HepG2 (cell line): ENCODE results near the gene EIF3B. TPM values are rescaled to one million over a fixed set of nuclear protein-coding genes. Genes with fewer than 3 reads are reported as not detected.

Experiments
- ARID3A ChIP-seq: IDR thresholded peaks from 2 replicates; pipeline ENCODE4 v1.6.1; 2012; ENCODE audit warnings: low read depth, low read length, improper control_type of control experiment
- CEBPZ ChIP-seq: IDR thresholded peaks from 2 replicates; pipeline ENCODE4 v1.6.1; 2012; ENCODE audit warnings: low read length, improper control_type of control experiment
- ETV6 ChIP-seq: sonication (generic); formaldehyde crosslinking; conservative IDR thresholded peaks from 2 replicates; pipeline ENCODE4 v1.4.0; 2020; ENCODE audit warnings: missing genetic modification reagents
- GABPA ChIP-seq, 2 experiments: IDR thresholded peaks; 2 replicates each; pipeline ENCODE4 v1.6.1; 2011 to 2016; ENCODE audit warnings: low read depth in 2 of 2, low read length in 1 of 2, missing biosample characterization in 1 of 2, missing genetic modification characterization in 1 of 2
- KLF15 ChIP-seq: sonication (generic); formaldehyde crosslinking; IDR thresholded peaks from 2 replicates; pipeline ENCODE4 v1.8.1; 2023; ENCODE audit warnings: borderline replicate concordance, mild to moderate bottlenecking, inconsistent platforms, missing genetic modification reagents, mixed read lengths
- MTA1 ChIP-seq: sonication (generic); formaldehyde crosslinking; IDR thresholded peaks from 2 replicates; pipeline ENCODE4 v1.4.0; 2020; ENCODE audit warnings: missing genetic modification reagents, mild to moderate bottlenecking, borderline replicate concordance
- NAIF1 ChIP-seq: sonication (generic); formaldehyde crosslinking; IDR thresholded peaks from 2 replicates; pipeline ENCODE4 v1.5.0; 2020; ENCODE audit warnings: mild to moderate bottlenecking, missing genetic modification reagents, borderline replicate concordance
- PAF1 ChIP-seq: IDR thresholded peaks from 2 replicates; pipeline ENCODE4 v1.6.1; 2016; ENCODE audit warnings: missing genetic modification reagents, missing compliant biosample characterization
- PLRG1 ChIP-seq: fragments of 450-650 bp; conservative IDR thresholded peaks from 2 replicates; pipeline ENCODE4 v1.6.1; 2016
- SIN3A ChIP-seq: IDR thresholded peaks from 2 replicates; pipeline ENCODE4 v1.6.1; 2011; ENCODE audit warnings: low read depth, mild to moderate bottlenecking, control low read depth, low read length, borderline replicate concordance
- SOX5 ChIP-seq: IDR thresholded peaks from 2 replicates; pipeline ENCODE4 v1.6.1; 2016; ENCODE audit warnings: borderline replicate concordance
- STAT5B ChIP-seq: sonication (generic); formaldehyde crosslinking; IDR thresholded peaks from 2 replicates; pipeline ENCODE4 v1.4.0; 2020; ENCODE audit warnings: missing genetic modification reagents
- TCF7L2 ChIP-seq: IDR thresholded peaks from 2 replicates; pipeline ENCODE4 v1.6.1; 2011; ENCODE audit warnings: mild to moderate bottlenecking, low read depth, low read length, moderate library complexity
- ZBTB1 ChIP-seq: sonication (generic); formaldehyde crosslinking; IDR thresholded peaks from 2 replicates; pipeline ENCODE4 v1.4.0; 2020; ENCODE audit warnings: missing genetic modification reagents, borderline replicate concordance
- ZBTB2 ChIP-seq: sonication (generic); formaldehyde crosslinking; IDR thresholded peaks from 2 replicates; pipeline ENCODE4 v1.8.0; 2022; ENCODE audit warnings: low read depth, missing genetic modification reagents
- ZNF180 ChIP-seq: sonication (generic); formaldehyde crosslinking; IDR thresholded peaks from 2 replicates; pipeline ENCODE4 v1.4.0; 2020; ENCODE audit warnings: low read depth, missing genetic modification reagents, borderline replicate concordance
- ZNF280D ChIP-seq: sonication (generic); formaldehyde crosslinking; IDR thresholded peaks from 2 replicates; pipeline ENCODE4 v1.5.1; 2020; ENCODE audit warnings: mild to moderate bottlenecking, missing genetic modification reagents
- ZNF562 ChIP-seq: sonication (generic); formaldehyde crosslinking; IDR thresholded peaks from 2 replicates; pipeline ENCODE4 v1.8.0; 2022; ENCODE audit warnings: missing genetic modification reagents, borderline replicate concordance
- ZNF564 ChIP-seq: sonication (generic); formaldehyde crosslinking; IDR thresholded peaks from 2 replicates; pipeline ENCODE4 v1.8.1; 2023; ENCODE audit warnings: mild to moderate bottlenecking, missing genetic modification reagents
- polyA plus RNA-seq, 8 experiments: library from polyadenylated mRNA; depleted of rRNA in 3 of 8; stranded (reverse) in 7 of 8; unstranded in 1 of 8; fragments of >200 nt; fragmentation: Illumina TruSeq in 4 of 8; extraction: Trizol in 4 of 8; gene quantifications; 2 replicates each; pipeline versions ENCODE4 v1.2.1 to v1.2.3, GENCODE V29; 2011 to 2016; ENCODE audit warnings: low read depth in 4 of 8, missing spikeins in 1 of 8, mixed read lengths in 1 of 8; ENCODE audit not compliant: insufficient read depth in 1 of 8
- total RNA-seq, 5 experiments: library from RNA; depleted of rRNA; stranded (reverse); fragments of >200 nt; fragmentation: Illumina TruSeq; extraction: Trizol; gene quantifications; 2 replicates each; pipeline ENCODE4 v1.2.3, GENCODE V29; 2016; ENCODE audit warnings: low read depth in 1 of 5

The EIF3B gene
- total and polyA plus RNA-seq, 2 of the 13 experiments (the other 11 are each of a cell fraction or from before 2014, with no cell fraction given): 92.2 to 241 TPM

- TF ChIP-seq PAF1 (CRISPR knock-in tag): no peak
- TF ChIP-seq SIN3A: peak; percentile 90; the same call in 1 of the 2 replicates
- TF ChIP-seq STAT5B: no peak
- no peak for TF ChIP-seq NAIF1
- no peak for TF ChIP-seq TCF7L2
- TF ChIP-seq GABPA (IDR thresholded peaks at IDR 0.05; ENCODE audit: low read depth, low read length): no peak
- TF ChIP-seq GABPA (CRISPR knock-in tag; IDR thresholded peaks at IDR 0.05; ENCODE audit: low read depth): peak; percentile 58; the same call in 1 of the 2 replicates
- no peak for TF ChIP-seq MTA1 (CRISPR knock-in tag)
- TF ChIP-seq CEBPZ: no peak
- peak; percentile 35 for TF ChIP-seq SOX5 (CRISPR knock-in tag)
- TF ChIP-seq ETV6 (CRISPR knock-in tag): no peak
- no peak; the same call in 1 of the 2 replicates for TF ChIP-seq ZNF280D (CRISPR knock-in tag)
- TF ChIP-seq ZNF564 (CRISPR knock-in tag): no peak
- TF ChIP-seq ZNF562 (CRISPR knock-in tag): no peak
- TF ChIP-seq ZBTB1 (CRISPR knock-in tag): no peak
- no peak for TF ChIP-seq PLRG1
- no peak for TF ChIP-seq ZNF180 (CRISPR knock-in tag)
- TF ChIP-seq ZBTB2: peak; percentile 76; the same call in 1 of the 2 replicates
- no peak for TF ChIP-seq KLF15 (CRISPR knock-in tag)
- TF ChIP-seq ARID3A: no peak
Observed at GRCh38 chr7:2354186-2354938, at the start of gene EIF3B (continued).
